Measurements from ENCODE around the gene GNGT1. TPM values are rescaled to one million over a fixed set of nuclear protein-coding genes. Genes with fewer than 3 reads are reported as not detected.
A peak's percentile ranks its signal among the peaks of the same experiment; 100 is the strongest.
"Not testable (repeated sequence)": the region's sequence is repeated elsewhere in the genome, so short reads cannot be mapped to it uniquely, and the experiment has no call there.

The GNGT1 gene
- total and polyA plus RNA-seq, 2 experiments from 2014 or later, result not detected

- in situ Hi-C loops (cut with MboI), result no loop called here
- Histone ChIP-seq H3K27ac (no peak overlapping the region), H4K20me1 (ENCODE audit: insufficient read depth) (no peaks in the 10 kb centered on the region), H3K79me2 (ENCODE audit: insufficient read depth) (no peaks in the 10 kb centered on the region), H3K9me2 (ENCODE audit: insufficient read depth) (no peaks in the 10 kb centered on the region), H3K4me1 (ENCODE audit: insufficient read depth) (peaks cover 22% of the 10 kb centered on the region), H3K9ac (no peak overlapping the region), H3K36me3 (ENCODE audit: low read depth) (no peaks in the 10 kb centered on the region), H3K27me3 (replicated peaks; ENCODE audit: insufficient read depth) (no peaks in the 10 kb centered on the region), H2AFZ (no peak overlapping the region), H3K9me3 (ENCODE audit: low read depth) (no peaks in the 10 kb centered on the region), H3K4me3 (no peak overlapping the region), H3K4me2 (ENCODE audit: unreplicated experiment) (no peak overlapping the region), H3F3A (ENCODE audit: insufficient read depth) (0 out of 2 replicates have a peak, but pooled peaks cover 12% of the 10 kb centered on the region)
- TF ChIP-seq EZH2 (IDR thresholded peaks at IDR 0.05; ENCODE audit: insufficient read depth, poor library complexity, severe bottlenecking) (no peak), EZH2phosphoT487 (IDR thresholded peaks at IDR 0.05; ENCODE audit: insufficient read depth, low read depth) (no peak)
- WGBS, 2 experiments (ENCODE audit: low coverage in 1 of 2, low lambda C conversion rate in 2 of 2, missing lambda C conversion rate in 2 of 2), result 18 to 20% methylated on average over 3 of the region's 3 CpGs
- DNase-seq, result peak; percentile 73
These were observed 4.0 kb downstream of the GNGT1 start for GRCh38 chr7:93910076-93910994.

- H3K79me2 ChIP-seq (ENCODE audit: insufficient read depth); in situ Hi-C loops (cut with MboI); H4K20me1 ChIP-seq (ENCODE audit: insufficient read depth); H3K27ac ChIP-seq; H2AFZ ChIP-seq; H3K4me2 ChIP-seq (ENCODE audit: unreplicated experiment); H3K4me3 ChIP-seq; DNase-seq; H3K27me3 ChIP-seq (replicated peaks; ENCODE audit: insufficient read depth); H3K9ac ChIP-seq; H3K36me3 ChIP-seq (ENCODE audit: low read depth); H3K9me3 ChIP-seq (ENCODE audit: low read depth); H3K9me2 ChIP-seq (ENCODE audit: insufficient read depth): not testable (repeated sequence)
- Histone ChIP-seq H3F3A (ENCODE audit: insufficient read depth) (0 out of 2 replicates have a peak, but pooled peaks cover 12% of the 10 kb centered on the region), H3K4me1 (ENCODE audit: insufficient read depth) (peaks cover 22% of the 10 kb centered on the region)
- 34 to 35% methylated on average over 3 of the region's 3 CpGs for WGBS, 2 experiments (ENCODE audit: low coverage in 1 of 2, low lambda C conversion rate in 2 of 2, missing lambda C conversion rate in 2 of 2)
These were observed 4.9 kb downstream of the GNGT1 start for GRCh38 chr7:93911242-93911641.

- H3K36me3 ChIP-seq (ENCODE audit: low read depth); H3K9me3 ChIP-seq (ENCODE audit: low read depth); in situ Hi-C loops (cut with MboI); H3K9ac ChIP-seq; H2AFZ ChIP-seq; H3K4me3 ChIP-seq; H3K27me3 ChIP-seq (replicated peaks; ENCODE audit: insufficient read depth); H3K9me2 ChIP-seq (ENCODE audit: insufficient read depth); H3K27ac ChIP-seq; H3K4me2 ChIP-seq (ENCODE audit: unreplicated experiment); H3K79me2 ChIP-seq (ENCODE audit: insufficient read depth); H4K20me1 ChIP-seq (ENCODE audit: insufficient read depth): not testable (repeated sequence)
- H3F3A ChIP-seq (ENCODE audit: insufficient read depth), result 0 out of 2 replicates have a peak, but pooled peaks cover 12% of the 10 kb centered on the region
- H3K4me1 ChIP-seq (ENCODE audit: insufficient read depth), result peaks cover 22% of the 10 kb centered on the region
- DNase-seq, result peak; percentile 29
These were observed 5.3 kb downstream of the GNGT1 start for GRCh38 chr7:93911661-93912060.

GRCh38 chr7:93913197-93913596 lies 6.8 kb downstream of the GNGT1 start:
- Histone ChIP-seq H3K9ac (no peak overlapping the region), H3F3A (ENCODE audit: insufficient read depth) (0 out of 2 replicates have a peak, but pooled peaks cover 12% of the 10 kb centered on the region), H3K27me3 (replicated peaks; ENCODE audit: insufficient read depth) (no peaks in the 10 kb centered on the region), H4K20me1 (ENCODE audit: insufficient read depth) (no peaks in the 10 kb centered on the region), H3K79me2 (ENCODE audit: insufficient read depth) (no peaks in the 10 kb centered on the region), H3K4me1 (ENCODE audit: insufficient read depth) (peaks cover 22% of the 10 kb centered on the region), H3K4me3 (no peak overlapping the region), H3K36me3 (ENCODE audit: low read depth) (no peaks in the 10 kb centered on the region), H3K9me3 (ENCODE audit: low read depth) (no peaks in the 10 kb centered on the region), H2AFZ (no peak overlapping the region), H3K4me2 (ENCODE audit: unreplicated experiment) (no peak overlapping the region), H3K27ac (no peak overlapping the region), H3K9me2 (ENCODE audit: insufficient read depth) (no peaks in the 10 kb centered on the region)
- TF ChIP-seq EZH2 (IDR thresholded peaks at IDR 0.05; ENCODE audit: insufficient read depth, poor library complexity, severe bottlenecking) (no peak), EZH2phosphoT487 (IDR thresholded peaks at IDR 0.05; ENCODE audit: insufficient read depth, low read depth) (no peak)
- no peak for DNase-seq
- in situ Hi-C loops (cut with MboI), result no loop called here
